DMS 273 treated with DMSO at 0.1 percent for 48 hours (cell line): ENCODE results near the gene KIF2A.

Experiments used
- DNase-seq: peaks from one replicate; lab custom pipeline; 2025; lab: John Stamatoyannopoulos, UW

The KIF2A gene

GRCh38 chr5:62328772-62329491 is 22.9 kb downstream of the KIF2A start:
- no peak for DNase-seq

GRCh38 chr5:62330302-62330701 is 24.3 kb downstream of the KIF2A start:
- no peak for DNase-seq

GRCh38 chr5:62331921-62332320 is 25.9 kb downstream of the KIF2A start:
- DNase-seq = no peak

- no peak for DNase-seq
These were observed 27.3 kb downstream of the KIF2A start for GRCh38 chr5:62333250-62333794.

- DNase-seq = no peak
These were observed 28.1 kb downstream of the KIF2A start for GRCh38 chr5:62334082-62334481.

- no peak for DNase-seq
These were observed 34.4 kb downstream of the KIF2A start for GRCh38 chr5:62340392-62340791.

GRCh38 chr5:62340979-62341378 is 35.0 kb downstream of the KIF2A start:
- DNase-seq = no peak

GRCh38 chr5:62341783-62342475 is 35.9 kb downstream of the KIF2A start:
- DNase-seq = no peak

GRCh38 chr5:62342476-62342837 is 36.5 kb downstream of the KIF2A start:
- DNase-seq = no peak

GRCh38 chr5:62343428-62343827 is 37.4 kb downstream of the KIF2A start:
- DNase-seq = no peak

GRCh38 chr5:62346748-62347147 is 40.7 kb downstream of the KIF2A start:
- no peak for DNase-seq

GRCh38 chr5:62347928-62348327 is 41.9 kb downstream of the KIF2A start:
- no peak for DNase-seq

- no peak for DNase-seq
These were observed 42.9 kb downstream of the KIF2A start for GRCh38 chr5:62348723-62349481.

- no peak for DNase-seq
These were observed 48.2 kb downstream of the KIF2A start for GRCh38 chr5:62354028-62354874.

- DNase-seq = no peak
These were observed 56.7 kb downstream of the KIF2A start for GRCh38 chr5:62362701-62363100.

- DNase-seq = no peak
These were observed 63.0 kb downstream of the KIF2A start for GRCh38 chr5:62369039-62369438.

- no peak for DNase-seq
These were observed 65.4 kb downstream of the KIF2A start for GRCh38 chr5:62371409-62371808.

GRCh38 chr5:62372600-62372999 is 66.6 kb downstream of the KIF2A start:
- DNase-seq = no peak

- no peak for DNase-seq
These were observed 67.4 kb downstream of the KIF2A start for GRCh38 chr5:62373382-62373781.

GRCh38 chr5:62374090-62374489 is 68.1 kb downstream of the KIF2A start:
- no peak for DNase-seq

- DNase-seq = no peak
These were observed 69.6 kb downstream of the KIF2A start for GRCh38 chr5:62375627-62376026.

GRCh38 chr5:62376064-62376463 is 70.1 kb downstream of the KIF2A start:
- DNase-seq = no peak
